HEK293 (cell line): ENCODE measurements around the gene UBAP2L.

Experiments used
- CTCF ChIA-PET: fragments of 350-600 bp; formaldehyde crosslinking; extraction: SDS; loops from one replicate; lab custom pipeline; 2021; ENCODE audit warnings: antibody characterized with exemption; lab: Yijun Ruan, JAX
- POLR2A ChIA-PET: fragments of 300-600 bp; formaldehyde crosslinking; extraction: SDS; loops from one replicate; lab custom pipeline; 2020; ENCODE audit warnings: antibody characterized with exemption, inconsistent platforms; lab: Yijun Ruan, JAX
- H3K27ac ChIP-seq: fragments of 200-500 bp; sonication (Bioruptor generic); 2 replicates; pipeline ENCODE4 v1.5.1; 2014; ENCODE audit warnings: low read depth, low read length, control low read depth, inconsistent platforms; ENCODE audit errors: extremely low read depth
- H3K36me3 ChIP-seq, 2 experiments: fragments of 200-500 bp in 1 of 2; sonication (Bioruptor generic) in 1 of 2; 1 replicate in 1 of 2; 2 replicates in 1 of 2; pipeline ENCODE4 v1.5.1; 2014 to 2017; ENCODE audit warnings: inconsistent platforms in 2 of 2, low read length in 2 of 2; ENCODE audit not compliant: control insufficient read depth in 2 of 2, insufficient read depth in 1 of 2
- H3K4me1 ChIP-seq: fragments of 200-500 bp; sonication (Bioruptor generic); 2 replicates; pipeline ENCODE4 v1.5.1; 2014; ENCODE audit warnings: mild to moderate bottlenecking, low read length, inconsistent platforms; ENCODE audit not compliant: control insufficient read depth, insufficient read depth
- H3K4me3 ChIP-seq: 2 replicates; pipeline ENCODE4 v1.5.1; 2011; ENCODE audit warnings: low read depth, mild to moderate bottlenecking, control low read depth, low read length, moderate library complexity
- H3K9me3 ChIP-seq: fragments of 200-500 bp; sonication (Bioruptor generic); 2 replicates; pipeline ENCODE4 v1.5.1; 2014; ENCODE audit warnings: low read depth, low read length, inconsistent platforms; ENCODE audit not compliant: control insufficient read depth, insufficient read depth
- EGR2 ChIP-seq: fragments of 450-650 bp; formaldehyde crosslinking; IDR thresholded peaks from 2 replicates; pipeline ENCODE4 v1.5.1; 2016; ENCODE audit warnings: low read depth, missing biosample characterization, missing genetic modification characterization
- GLI2 ChIP-seq: fragments of 450-650 bp; formaldehyde crosslinking; IDR thresholded peaks from 2 replicates; pipeline ENCODE4; 2017; ENCODE audit warnings: missing biosample characterization, missing genetic modification characterization, low read depth, borderline replicate concordance
- KLF10 ChIP-seq: fragments of 450-650 bp; IDR thresholded peaks from 2 replicates; pipeline ENCODE4 v1.5.1; 2018; ENCODE audit warnings: missing biosample characterization, mild to moderate bottlenecking, missing genetic modification characterization
- KLF16 ChIP-seq: fragments of 450-650 bp; formaldehyde crosslinking; IDR thresholded peaks from 2 replicates; pipeline ENCODE4 v1.5.1; 2017; ENCODE audit warnings: missing biosample characterization, missing genetic modification characterization
- MYNN ChIP-seq: fragments of 450-650 bp; formaldehyde crosslinking; IDR thresholded peaks from 2 replicates; pipeline ENCODE4 v1.5.1; 2016; ENCODE audit warnings: missing biosample characterization, missing genetic modification characterization, borderline replicate concordance
- MZF1 ChIP-seq: fragments of 450-650 bp; formaldehyde crosslinking; IDR thresholded peaks from 2 replicates; pipeline ENCODE4 v1.5.1; 2017; ENCODE audit warnings: missing biosample characterization, missing genetic modification characterization, borderline replicate concordance
- TCF7L2 ChIP-seq: IDR thresholded peaks from 2 replicates; pipeline ENCODE4 v1.6.1; 2011; ENCODE audit warnings: low read depth, mild to moderate bottlenecking, inconsistent platforms, low read length, moderate library complexity, borderline replicate concordance
- ZBTB17 ChIP-seq: fragments of 450-650 bp; formaldehyde crosslinking; IDR thresholded peaks from 2 replicates; pipeline ENCODE4 v1.5.1; 2016; ENCODE audit warnings: missing biosample characterization, missing genetic modification characterization
- ZBTB6 ChIP-seq: fragments of 450-650 bp; formaldehyde crosslinking; IDR thresholded peaks from 2 replicates; pipeline ENCODE4 v1.5.1; 2017; ENCODE audit warnings: missing biosample characterization, missing genetic modification characterization
- ZBTB7A ChIP-seq: fragments of 450-650 bp; formaldehyde crosslinking; IDR thresholded peaks from 2 replicates; pipeline ENCODE4 v1.5.1; 2016; ENCODE audit warnings: low read depth, missing biosample characterization, missing genetic modification characterization
- ZEB2 ChIP-seq: fragments of 450-650 bp; formaldehyde crosslinking; IDR thresholded peaks from 2 replicates; pipeline ENCODE4 v1.5.1; 2016; ENCODE audit warnings: missing biosample characterization, missing genetic modification characterization
- ZFP3 ChIP-seq: fragments of 450-650 bp; formaldehyde crosslinking; IDR thresholded peaks from 2 replicates; pipeline ENCODE4 v1.5.1; 2016; ENCODE audit warnings: low read depth, missing biosample characterization, missing genetic modification characterization
- ZNF221 ChIP-seq: fragments of 450-650 bp; formaldehyde crosslinking; IDR thresholded peaks from 2 replicates; pipeline ENCODE4 v1.5.1; 2017; ENCODE audit warnings: missing biosample characterization, missing genetic modification characterization, borderline replicate concordance
- TF ChIP-seq, protein P1 (sequence below): fragments of 450-650 bp; formaldehyde crosslinking; IDR thresholded peaks from 2 replicates; pipeline ENCODE4 v1.5.1; 2016; ENCODE audit warnings: missing biosample characterization, missing genetic modification characterization, low read depth

UBAP2L gene

DNA sequence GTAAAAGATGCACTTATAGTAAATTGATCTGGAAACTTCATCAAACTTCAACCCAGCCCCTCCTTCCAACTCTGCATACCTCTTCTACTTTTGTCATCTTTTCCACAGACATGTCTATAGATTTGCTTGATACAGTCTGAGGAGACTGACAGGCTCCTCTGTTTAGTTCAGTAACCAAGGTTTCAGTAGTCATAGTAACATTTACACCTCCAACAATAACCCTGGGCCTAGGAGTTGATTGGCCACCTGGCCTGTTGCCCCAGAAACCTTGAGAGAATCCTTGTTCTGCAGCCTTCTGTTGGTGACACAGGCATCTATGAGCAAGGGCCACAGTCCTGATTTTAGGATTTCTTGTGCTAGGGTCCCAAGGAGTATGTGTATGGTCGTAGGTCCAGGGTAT is 14.6 kb upstream of the UBAP2L start, which contains the start of gene CFAP141:
TSS of gene CFAP141 (minus strand) at position 138 of the 400 bp plus-strand sequence. CDS start at position 112, 26 bp downstream.
- TF ChIP-seq MYNN (tag by site-specific recombination) (peak; percentile 56; the same call in 1 of the 2 replicates), ZEB2 (tag by site-specific recombination) (no peak)
- Histone ChIP-seq H3K27ac (no peak within 1 kb of the TSS), H3K4me3 (no peak within 1 kb of the TSS), H3K36me3 (peaks cover 42 to 53% of the 10 kb centered on the region in 2 experiments), H3K9me3 (no peaks in the 10 kb centered on the region), H3K4me1 (no peaks in the 10 kb centered on the region)
- CTCF ChIA-PET: no interaction called here
- POLR2A ChIA-PET: no interaction called here

- Histone ChIP-seq H3K36me3 (peaks cover 52 to 63% of the 10 kb centered on the region in 2 experiments), H3K4me1 (no peaks in the 10 kb centered on the region)
- POLR2A ChIA-PET: interaction anchor here (0.9 to 1.1 kb wide), 2 partner anchors 9 to 13 kb away, joined by 5 read pairs; partner anchors contain the start of gene UBAP2L
- no peak for TF ChIP-seq ZNF221 (tag by site-specific recombination)
- TF ChIP-seq ZEB2 (tag by site-specific recombination): no peak
- TF ChIP-seq KLF16 (tag by site-specific recombination): no peak
- TF ChIP-seq EGR2 (tag by site-specific recombination): no peak
- TF ChIP-seq, protein P1, sequence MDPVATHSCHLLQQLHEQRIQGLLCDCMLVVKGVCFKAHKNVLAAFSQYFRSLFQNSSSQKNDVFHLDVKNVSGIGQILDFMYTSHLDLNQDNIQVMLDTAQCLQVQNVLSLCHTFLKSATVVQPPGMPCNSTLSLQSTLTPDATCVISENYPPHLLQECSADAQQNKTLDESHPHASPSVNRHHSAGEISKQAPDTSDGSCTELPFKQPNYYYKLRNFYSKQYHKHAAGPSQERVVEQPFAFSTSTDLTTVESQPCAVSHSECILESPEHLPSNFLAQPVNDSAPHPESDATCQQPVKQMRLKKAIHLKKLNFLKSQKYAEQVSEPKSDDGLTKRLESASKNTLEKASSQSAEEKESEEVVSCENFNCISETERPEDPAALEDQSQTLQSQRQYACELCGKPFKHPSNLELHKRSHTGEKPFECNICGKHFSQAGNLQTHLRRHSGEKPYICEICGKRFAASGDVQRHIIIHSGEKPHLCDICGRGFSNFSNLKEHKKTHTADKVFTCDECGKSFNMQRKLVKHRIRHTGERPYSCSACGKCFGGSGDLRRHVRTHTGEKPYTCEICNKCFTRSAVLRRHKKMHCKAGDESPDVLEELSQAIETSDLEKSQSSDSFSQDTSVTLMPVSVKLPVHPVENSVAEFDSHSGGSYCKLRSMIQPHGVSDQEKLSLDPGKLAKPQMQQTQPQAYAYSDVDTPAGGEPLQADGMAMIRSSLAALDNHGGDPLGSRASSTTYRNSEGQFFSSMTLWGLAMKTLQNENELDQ (tag by site-specific recombination): no peak
- no peak for TF ChIP-seq GLI2
- no peak for TF ChIP-seq KLF10 (tag by site-specific recombination)
- TF ChIP-seq ZBTB6 (tag by site-specific recombination): no peak
- TF ChIP-seq ZFP3 (tag by site-specific recombination): no peak
- TF ChIP-seq TCF7L2: no peak
- TF ChIP-seq, all 188 proteins: peak for 0
- no peak overlapping the region for H3K27ac ChIP-seq
- H3K9me3 ChIP-seq: no peaks in the 10 kb centered on the region
- CTCF ChIA-PET: interaction anchor here (0.7 to 1.0 kb wide), 3 partner anchors 8 to 12 kb away, joined by 3 to 4 read pairs (median 3); no protein-coding TSS in a partner anchor
- H3K4me3 ChIP-seq: no peak overlapping the region
These were observed 13.5 kb upstream of the UBAP2L start for GRCh38 chr1:154207262-154207661.

DNA sequence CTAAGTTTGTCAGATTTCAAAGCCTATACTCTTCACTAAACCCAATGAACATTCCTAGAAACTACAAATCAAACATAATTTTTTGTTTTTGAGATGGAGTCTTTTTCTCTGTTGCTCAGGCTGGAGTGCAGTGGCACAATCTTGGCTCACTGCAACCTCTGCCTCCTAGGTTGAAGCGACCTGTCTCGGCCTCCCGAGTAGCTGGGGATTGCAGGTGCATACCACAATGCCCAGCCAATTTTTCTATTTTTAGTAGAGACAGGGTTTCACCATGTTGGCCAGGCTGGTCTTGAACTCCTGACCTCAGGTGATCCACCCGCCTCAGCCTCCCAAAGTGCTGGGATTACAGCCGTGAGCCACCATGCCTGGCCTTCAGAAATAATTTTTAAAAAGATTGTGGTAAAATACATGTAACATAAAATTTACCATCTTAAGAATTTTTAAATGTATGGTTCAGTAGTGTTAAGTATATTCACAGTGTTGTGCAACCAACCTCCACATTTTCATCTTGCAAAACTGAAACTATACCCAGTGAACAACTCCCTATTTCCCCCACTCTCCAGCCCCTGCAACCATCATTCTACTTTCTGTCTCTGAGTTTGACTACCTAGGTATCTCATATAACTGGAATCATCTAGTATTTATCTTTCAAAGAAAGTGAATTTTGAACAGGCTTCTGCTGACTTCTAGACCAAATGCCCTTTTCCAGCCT is 11.9 kb upstream of the UBAP2L start:
- no peak overlapping the region for H3K27ac ChIP-seq
- CTCF ChIA-PET: interaction anchor here (0.6 to 1.6 kb wide), 3 partner anchors 9 to 210 kb away, joined by 3 to 8 read pairs (median 4); no protein-coding TSS in a partner anchor
- H3K4me3 ChIP-seq: no peak overlapping the region
- POLR2A ChIA-PET: no interaction called here
- TF ChIP-seq ZBTB7A (tag by site-specific recombination) (no peak), ZBTB17 (tag by site-specific recombination) (peak; percentile 43; the same call in 1 of the 2 replicates), MZF1 (tag by site-specific recombination) (no peak)
- H3K36me3 ChIP-seq: peaks cover 68 to 79% of the 10 kb centered on the region in 2 experiments
- H3K4me1 ChIP-seq: no peaks in the 10 kb centered on the region
- H3K9me3 ChIP-seq: no peaks in the 10 kb centered on the region
